Body of pancreas (tissue), 4 donors: ENCODE measurements around the gene EMILIN1.

Experiments used
- POLR2A ChIP-seq, 3 donors: fragments of 450-650 bp; IDR thresholded peaks; one replicate each; pipeline ENCODE4 v1.6.1; 2016; ENCODE audit warnings: antibody characterized with exemption in 3 of 3, mild to moderate bottlenecking in 2 of 3
- TF ChIP-seq, protein P1 (sequence below), 7 experiments: fragments of 450-650 bp in 4 of 7; fragments of 200-600 bp in 3 of 7; sonication (generic) in 3 of 7; IDR thresholded peaks; one replicate each; pipeline ENCODE4 v1.5.1; 2016 to 2019; ENCODE audit warnings: antibody characterized with exemption in 7 of 7

GRCh38 chr2:27051902-27052645 is 26.3 kb upstream of the EMILIN1 start:
- no peak for TF ChIP-seq POLR2A (IDR thresholded peaks at IDR 0.05)
- TF ChIP-seq, protein P1, sequence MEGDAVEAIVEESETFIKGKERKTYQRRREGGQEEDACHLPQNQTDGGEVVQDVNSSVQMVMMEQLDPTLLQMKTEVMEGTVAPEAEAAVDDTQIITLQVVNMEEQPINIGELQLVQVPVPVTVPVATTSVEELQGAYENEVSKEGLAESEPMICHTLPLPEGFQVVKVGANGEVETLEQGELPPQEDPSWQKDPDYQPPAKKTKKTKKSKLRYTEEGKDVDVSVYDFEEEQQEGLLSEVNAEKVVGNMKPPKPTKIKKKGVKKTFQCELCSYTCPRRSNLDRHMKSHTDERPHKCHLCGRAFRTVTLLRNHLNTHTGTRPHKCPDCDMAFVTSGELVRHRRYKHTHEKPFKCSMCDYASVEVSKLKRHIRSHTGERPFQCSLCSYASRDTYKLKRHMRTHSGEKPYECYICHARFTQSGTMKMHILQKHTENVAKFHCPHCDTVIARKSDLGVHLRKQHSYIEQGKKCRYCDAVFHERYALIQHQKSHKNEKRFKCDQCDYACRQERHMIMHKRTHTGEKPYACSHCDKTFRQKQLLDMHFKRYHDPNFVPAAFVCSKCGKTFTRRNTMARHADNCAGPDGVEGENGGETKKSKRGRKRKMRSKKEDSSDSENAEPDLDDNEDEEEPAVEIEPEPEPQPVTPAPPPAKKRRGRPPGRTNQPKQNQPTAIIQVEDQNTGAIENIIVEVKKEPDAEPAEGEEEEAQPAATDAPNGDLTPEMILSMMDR (IDR thresholded peaks at IDR 0.05), result no peak
